GM18909 (cell line): ENCODE results near the gene USP28.
"Not testable (repeated sequence)": the region's sequence is repeated elsewhere in the genome, so short reads cannot be mapped to it uniquely, and the experiment has no call there.

Source experiments
- ATAC-seq: cut with Tn5 transposase; IDR thresholded peaks from one replicate; pipeline ENCODE4 v1.9.1; 2021; ENCODE audit warnings: mild to moderate bottlenecking; ENCODE audit not compliant: unreplicated experiment, poor library complexity

Gene USP28

DNA sequence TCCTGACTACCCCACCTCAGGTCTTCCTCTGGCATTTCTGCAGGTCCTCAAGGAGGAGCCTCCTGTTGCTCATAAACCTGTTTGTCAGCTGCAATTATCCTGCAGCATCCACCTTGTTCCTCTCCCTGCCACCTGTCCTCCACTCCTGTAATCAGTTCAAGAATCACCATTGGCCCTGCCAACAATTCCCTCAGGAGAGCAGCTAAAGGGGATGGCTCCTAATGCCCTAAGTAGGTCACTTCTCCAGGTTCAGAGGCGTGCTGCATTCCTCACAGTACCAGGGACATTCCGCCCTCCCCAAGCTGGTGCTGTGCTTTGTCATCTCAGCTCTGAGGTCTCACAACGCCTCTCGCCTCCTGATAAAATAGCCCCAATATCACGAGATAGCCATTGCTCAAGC, 93.7 kb downstream of the USP28 start:
- no peak for ATAC-seq

DNA sequence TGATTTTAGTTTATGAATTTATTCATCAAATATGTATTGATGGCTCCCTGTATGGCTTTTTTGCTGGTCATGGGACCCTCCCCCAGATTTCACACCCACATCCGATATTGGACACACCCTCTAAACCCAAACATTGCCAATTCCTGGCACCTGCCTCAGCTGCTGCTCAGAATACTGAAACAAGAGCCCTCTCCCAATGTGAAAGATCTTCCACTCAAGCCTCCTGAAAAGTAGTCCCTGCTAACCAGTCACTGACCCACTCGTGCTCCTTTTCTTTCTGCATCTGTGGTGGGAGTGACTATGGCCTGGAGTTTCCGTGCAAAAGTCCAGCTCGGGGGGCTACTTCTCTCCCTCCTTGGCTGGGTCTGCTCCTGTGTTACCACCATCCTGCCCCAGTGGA, 95.9 kb downstream of the USP28 start, which contains the start of gene CLDN25:
TSS of gene CLDN25 (plus strand) at position 301 of the 400 bp plus-strand sequence. CDS start at position 301, 0 bp downstream.
- no peak for ATAC-seq

DNA sequence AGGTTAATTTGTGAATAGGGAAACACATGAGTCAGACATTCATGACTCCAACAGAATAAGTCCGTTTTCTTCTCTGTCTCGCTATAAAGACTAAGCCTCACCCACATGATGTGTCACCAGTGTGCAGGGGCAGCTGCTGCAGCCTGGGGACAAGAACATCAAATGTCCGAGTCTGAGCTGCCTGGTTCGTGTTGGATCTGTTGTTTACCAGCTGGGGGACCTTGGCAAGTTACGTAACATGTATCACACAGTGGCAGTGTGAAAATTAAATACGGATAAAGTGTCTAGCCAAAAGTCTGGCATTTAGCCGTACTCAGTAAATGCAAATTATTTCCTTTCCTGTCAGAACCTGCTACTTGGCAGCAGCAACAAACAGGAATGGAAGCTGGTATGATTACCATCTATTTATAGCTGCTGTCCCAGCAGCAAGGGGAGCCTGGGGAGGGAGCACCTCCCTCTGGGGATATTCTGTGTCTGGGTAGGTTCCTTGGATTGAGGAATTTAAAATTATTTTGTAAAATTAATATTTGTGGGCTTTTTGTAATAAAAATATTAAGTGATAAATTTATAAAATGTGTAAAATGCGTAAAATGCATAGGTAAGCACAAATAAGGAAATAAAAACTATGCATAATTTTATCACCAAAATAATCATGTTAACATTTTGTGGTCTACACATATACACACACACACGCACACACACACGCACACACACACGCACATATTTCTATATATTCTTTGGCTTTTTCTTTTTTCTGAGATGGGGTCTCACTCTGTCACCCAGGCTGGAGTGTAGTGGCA, 97.1 kb downstream of the USP28 start:
- ATAC-seq = no peak

DNA sequence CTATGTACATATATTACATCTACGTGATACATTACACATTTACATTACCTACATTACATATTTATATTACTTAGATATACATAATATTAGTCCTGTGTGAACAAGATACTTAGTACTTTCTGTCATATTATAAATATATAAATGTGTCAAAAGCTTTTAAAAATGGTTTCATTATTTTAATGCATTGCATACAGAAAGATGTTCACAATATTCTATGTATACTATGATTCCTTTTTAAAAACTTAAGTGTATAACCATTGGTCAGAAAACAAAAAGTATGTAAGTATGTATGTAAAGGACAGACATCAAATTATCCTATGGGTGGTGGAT, 101.2 kb downstream of the USP28 start:
- no peak for ATAC-seq

DNA sequence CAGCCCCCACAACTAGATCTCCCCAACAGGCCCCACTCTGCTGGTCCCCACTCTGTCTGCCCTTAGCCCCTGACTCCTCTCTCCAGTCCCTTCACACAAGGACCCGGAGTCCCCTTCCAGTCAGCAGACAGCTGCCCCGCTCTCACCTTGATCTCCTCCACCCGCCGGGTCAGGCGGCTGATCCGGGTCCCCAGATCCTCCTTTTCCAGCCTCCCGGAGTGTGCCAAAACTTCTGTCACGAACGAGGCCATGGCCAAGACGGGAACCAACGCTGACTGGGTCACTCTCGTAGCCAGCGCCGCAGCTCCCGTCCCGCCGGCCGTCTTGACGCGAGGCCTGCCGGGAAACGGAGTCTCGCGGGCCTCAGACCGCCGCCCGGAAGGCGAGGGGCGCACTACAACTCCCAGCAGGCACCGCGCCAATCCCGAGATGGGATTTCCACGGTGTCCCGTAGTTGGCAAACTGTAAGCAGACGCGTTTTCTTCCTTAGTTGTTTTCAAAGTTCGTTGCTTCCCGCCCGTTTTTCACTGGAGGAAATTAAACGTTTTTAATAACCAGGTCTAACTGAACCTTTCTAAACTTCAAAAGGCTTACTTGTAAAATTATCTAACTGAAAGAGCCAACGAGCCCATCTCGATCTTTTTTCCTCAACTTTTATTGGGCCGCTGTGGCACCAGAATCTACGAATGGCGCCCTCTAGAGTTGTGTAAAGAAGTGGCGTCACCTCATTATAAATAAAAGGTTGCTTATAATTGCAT, 101.8 kb downstream of the USP28 start, which contains the start of gene ZW10:
TSS of gene ZW10 (minus strand) at position 277 of the 758 bp plus-strand sequence. CDS start at position 251, 26 bp downstream.
- ATAC-seq = peak; percentile 99

DNA sequence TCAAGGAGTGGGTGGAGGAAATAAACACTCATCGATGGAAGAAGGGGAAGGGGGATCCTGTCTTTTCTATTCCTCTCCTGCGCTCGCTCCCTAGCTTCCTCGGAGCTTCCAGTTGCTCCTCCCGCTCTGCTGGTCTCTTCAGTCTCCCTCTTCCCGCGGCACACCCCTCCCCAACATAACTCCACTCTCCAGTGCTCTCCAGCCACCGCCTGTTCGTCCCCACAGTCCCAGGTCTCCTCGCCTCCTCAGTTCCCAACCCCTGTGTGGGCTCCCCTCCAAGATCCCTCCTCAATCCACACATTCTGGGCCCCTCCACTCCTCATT, 102.3 kb downstream of the USP28 start:
- no peak for ATAC-seq

DNA sequence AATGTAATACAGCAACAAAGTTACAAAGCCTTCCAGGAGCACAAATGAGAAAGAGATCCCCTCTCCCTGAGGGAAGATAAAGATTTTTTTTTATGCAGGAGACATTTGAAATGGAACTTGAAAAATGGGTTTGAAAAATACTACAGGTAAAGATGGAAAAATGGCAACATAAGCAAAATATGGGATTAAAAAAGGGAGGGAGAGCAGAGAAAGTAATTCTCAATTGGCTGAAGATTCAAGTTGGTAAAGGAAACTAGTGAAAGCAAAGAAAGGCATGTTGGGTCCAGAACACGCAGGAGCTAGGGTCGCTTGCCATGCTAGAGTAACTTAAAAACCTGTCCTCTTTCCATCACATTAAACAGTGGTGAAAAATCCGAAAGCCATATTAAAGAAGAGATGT, 103.4 kb downstream of the USP28 start:
- no peak for ATAC-seq

DNA sequence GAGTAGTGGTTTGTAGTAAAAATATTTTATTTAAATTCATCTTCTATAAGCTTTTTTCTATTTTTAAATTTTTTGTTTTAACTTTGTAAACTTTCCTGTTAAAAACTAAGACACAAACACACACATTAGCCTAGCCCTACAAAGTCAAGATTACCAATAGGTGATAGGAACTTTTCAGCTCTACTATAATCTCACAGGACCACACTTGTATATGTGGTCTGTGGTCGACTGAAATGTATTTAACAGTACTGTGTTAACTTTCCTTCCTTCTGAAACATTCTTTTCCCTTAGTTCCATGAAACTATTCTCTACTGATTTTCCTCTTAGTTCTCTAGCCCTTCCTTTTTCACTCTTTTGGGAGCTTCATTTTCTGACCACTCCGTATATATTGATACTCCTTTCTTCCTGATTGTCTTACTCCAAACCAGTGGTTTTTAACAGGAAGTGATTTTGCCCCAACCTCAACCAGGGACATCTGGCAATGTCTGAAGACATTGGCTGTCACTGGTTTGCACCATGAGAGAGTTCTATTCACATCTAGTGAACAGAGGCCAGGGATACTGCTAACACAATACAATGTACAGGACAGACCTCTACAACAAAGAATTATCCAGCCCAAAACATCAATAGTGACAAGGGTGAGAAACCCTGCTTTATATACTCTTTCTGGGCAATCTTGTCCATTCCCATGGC, 110.7 kb downstream of the USP28 start:
- no peak for ATAC-seq

DNA sequence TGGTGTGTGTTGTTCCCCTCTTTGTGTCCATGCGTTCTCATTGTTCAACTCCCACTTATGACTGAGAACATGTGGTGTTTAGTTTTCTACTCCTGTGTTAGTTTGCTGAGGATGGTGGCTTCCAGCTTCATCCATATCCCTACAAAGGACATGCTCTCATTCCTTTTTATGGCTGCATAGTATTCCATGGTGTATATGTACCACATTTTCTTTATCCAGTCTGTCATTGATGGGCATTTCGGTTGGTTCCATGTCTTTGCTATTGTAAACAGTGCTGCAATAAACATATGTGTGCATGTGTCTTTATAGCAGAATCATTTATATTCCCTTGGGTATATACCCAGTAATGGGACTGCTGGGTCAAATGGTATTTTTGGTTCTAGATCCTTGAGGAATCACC, 112.3 kb downstream of the USP28 start:
- ATAC-seq = not testable (repeated sequence)

DNA sequence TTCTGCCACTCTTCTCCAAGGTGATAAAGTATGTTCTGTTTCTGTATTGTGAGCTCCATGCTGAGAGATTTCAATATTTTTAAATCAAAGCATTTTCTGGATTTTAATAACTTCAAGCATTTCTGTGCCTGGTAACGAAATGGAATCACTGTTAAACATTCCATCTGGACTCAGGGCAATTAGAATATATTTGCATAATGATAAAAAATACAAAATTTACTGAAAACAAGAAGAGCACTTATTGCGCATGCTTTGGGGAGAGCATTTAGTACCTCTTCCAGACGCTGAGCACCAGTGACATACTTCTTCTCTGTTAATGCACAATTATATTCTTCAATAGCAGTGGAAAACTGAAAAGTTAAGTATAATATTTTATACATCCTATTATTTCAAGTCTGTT, 115.1 kb downstream of the USP28 start:
- ATAC-seq = no peak

DNA sequence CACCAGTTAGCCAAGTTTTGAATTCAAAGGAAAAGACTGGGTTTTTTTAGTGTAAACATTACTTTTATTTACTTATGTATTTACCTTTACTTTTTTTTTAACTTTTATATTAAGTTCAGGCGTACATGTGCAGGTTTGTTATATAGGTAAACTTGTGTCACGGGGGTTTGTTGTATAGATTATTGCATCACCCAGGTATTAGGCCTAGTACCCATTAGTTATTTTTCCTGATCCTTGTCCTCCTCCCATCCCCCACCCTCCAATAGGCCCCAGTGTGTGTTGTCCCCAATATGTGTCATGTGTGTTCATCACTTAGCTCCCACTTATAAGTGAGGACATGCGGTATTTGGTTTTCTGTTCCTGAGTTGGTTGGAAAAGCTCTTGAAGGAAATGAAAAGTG, 122.4 kb downstream of the USP28 start:
- no peak for ATAC-seq
